GM18502 (cell line): ENCODE measurements around the gene PUM1.
"Not testable (repeated sequence)": the region's sequence is repeated elsewhere in the genome, so short reads cannot be mapped to it uniquely, and the experiment has no call there.

Experiments used
- ATAC-seq: cut with Tn5 transposase; IDR thresholded peaks from one replicate; pipeline ENCODE4 v1.9.1; 2021; ENCODE audit warnings: mild to moderate bottlenecking; ENCODE audit not compliant: unreplicated experiment, poor library complexity

The PUM1 gene

DNA sequence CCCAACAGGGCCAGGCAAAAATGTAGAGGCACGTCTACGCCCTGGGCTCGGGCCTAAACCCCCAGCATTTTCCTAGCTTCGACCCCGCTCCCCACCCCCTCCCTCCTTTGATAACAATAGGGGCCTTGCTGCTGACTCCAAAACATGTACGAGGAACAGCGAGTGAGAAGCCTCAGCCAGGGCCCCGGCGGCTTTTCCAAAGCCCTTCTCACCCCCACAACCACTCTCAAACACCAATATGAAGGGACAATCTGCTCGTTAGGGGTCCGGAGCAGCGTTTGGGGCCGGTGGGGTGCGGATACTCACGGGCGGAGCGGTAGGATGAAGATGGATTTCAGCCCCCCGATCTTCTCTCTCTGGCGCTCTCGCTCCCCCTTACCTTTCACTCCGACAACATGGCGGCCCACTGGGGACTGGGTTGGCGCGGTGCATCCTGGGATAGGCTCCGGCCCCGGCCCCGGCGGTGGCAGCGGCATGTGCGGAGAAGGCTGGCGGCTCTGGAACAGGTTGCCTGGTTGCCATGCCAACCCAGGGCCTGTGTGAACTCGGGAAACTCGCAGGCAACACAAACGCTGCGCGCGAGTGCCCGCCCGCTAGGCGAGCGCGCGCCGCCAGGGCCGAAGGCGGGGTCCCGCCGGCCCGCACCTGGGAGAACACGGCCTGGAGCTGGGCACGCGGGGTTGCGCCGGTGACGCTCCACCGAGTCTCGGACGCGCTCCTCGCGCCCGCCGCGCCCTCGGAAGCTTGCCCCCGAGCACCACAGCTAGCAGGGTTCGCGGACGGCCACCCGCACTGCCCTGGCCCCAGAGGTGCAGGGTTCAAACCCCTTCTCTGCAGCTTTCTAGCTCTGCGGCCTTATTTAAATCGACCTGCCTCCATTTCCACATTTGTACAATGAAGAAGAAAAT, at the start of gene PUM1:
Gene PUM1, minus strand, starts transcription at position 408 of the 908 bp plus-strand sequence. CDS start 6,151 bp downstream, outside the sequence.
- ATAC-seq: peak; percentile 90

- ATAC-seq: no peak
Observed at GRCh38 chr1:31112266-31112935, 46.9 kb upstream of the PUM1 start.

DNA sequence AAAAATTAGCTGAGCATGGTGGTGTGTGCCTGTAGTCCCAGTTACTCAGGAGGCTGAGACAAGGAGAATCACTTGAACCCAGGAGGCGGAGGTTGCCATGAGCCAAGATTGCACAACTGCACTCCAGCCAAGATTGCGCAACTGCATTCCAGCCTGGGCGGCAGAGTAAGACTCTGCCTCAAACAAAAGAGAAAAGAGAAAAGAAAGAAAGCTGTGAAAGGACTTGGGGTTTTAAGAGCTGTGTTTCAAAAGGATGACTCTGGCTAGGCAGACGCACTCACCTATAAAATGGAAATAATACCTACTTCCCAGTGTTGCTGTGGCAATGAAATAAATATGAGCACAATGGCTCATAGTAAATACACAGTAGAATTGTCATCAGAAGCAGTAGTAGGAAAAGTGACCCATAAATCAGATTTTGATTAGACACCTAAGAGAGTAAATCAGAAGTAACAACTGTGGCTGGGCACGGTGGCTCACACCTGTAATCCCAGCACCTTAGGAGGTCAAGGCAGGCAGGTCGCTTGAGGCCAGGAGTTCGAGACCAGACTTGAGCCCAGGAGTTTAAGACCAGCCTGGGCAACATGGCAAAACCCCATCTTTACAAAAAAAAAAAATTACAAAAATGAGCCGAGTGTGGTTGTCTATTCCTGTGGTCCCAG, 45.9 kb upstream of the PUM1 start:
- no peak for ATAC-seq

DNA sequence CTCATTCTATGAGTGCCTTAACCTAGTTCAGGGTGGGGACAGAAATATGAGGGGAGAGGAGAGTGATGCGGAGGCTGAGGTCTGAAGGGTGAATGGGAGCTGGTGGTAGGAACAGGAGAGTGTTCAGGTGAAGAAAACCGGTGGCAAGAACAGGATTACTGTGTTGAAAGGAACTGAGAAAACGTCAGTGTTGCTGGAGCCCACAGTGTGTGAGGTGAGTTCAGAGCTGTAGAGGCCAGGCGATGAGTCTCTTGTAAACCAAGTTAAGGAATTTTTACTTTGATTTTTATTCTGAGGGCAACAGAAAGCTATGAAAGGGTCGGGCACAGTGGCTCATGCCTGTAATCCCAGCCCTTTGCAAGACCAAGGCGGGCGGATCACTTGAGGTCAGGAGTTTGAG, 45.3 kb upstream of the PUM1 start:
- ATAC-seq: no peak

- ATAC-seq: no peak
Observed at GRCh38 chr1:31108861-31109260, 43.3 kb upstream of the PUM1 start.

DNA sequence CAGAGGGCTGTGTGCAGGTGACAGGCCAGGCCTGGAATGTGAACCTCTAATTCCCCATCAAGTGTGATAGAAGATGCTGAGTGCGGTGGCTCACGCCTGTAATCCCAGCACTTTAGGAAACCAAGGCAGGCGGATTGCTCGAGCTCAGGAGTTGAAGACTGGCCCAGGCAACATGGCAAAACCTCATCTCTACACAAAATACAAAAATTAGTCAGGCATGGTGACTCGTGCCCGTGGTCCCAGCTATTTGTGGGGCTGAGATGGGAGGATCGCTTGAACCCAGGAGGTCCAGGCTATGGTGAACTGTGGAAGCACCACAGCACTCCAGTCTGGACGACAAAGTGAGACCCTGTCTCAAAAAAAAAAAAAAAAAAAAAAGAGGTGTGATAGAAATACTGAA, 40.1 kb upstream of the PUM1 start:
- ATAC-seq: no peak

DNA sequence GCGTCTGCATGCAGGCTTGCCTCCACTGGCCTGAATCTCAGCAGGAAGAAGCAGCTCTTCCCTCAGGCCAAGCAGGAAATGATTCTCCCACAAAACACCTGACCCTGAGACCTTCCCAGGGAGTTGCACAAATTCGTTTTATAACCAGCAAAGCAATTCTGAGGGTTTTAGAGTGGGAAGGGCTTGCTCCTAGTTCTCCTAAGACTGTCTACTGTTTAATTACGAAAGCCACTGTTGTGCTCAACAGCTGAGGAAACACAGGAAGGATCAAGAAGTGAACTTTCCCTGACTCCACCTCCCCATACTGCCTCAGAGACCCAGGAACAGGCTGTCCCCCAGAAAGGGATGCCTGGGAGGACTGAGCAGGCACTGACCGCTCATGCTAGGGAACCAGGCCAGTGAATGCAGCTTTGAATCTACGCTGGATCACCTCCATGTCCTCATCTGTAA, 37.0 kb upstream of the PUM1 start:
- no peak for ATAC-seq

- no peak for ATAC-seq
Observed at GRCh38 chr1:31101147-31101502, 35.6 kb upstream of the PUM1 start.

DNA sequence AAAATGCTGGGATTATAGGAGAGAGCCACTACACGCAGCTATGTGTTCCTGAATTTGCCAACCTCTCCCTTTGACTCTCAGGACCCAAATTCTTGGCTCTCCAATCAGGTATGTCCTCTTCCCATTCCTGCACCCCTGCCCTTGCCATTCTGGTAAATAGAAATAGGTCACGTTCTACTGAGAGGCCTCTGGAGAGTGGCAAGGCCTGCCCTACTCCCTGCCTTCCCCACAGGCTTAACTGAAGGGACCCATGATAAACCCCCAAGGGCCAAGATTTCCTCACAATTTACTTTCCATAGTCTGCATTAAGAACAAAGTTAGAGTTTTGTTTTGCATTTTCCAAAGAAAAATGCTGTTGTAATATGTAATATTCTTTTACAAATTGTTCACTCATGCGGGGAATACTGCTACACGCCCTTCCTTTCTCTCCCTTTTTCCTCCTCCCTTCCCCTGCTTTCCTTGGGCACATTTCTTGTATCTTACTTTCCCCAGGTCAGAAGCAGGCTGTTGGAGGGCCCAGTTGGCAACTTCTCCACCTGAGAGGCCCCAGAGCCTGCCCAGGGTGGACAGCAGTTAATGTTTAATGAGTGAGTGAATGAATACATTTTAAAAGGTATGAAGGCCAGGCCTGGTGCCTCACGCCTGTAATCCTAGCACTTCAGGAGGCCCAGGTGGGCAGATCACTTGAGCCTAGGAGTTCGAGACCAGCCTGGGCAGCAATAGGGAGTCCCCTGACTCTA, 33.9 kb upstream of the PUM1 start:
- no peak for ATAC-seq

- ATAC-seq: no peak
Observed at GRCh38 chr1:31095985-31096384, 30.5 kb upstream of the PUM1 start.

GRCh38 chr1:31095298-31095981, 29.9 kb upstream of the PUM1 start:
- ATAC-seq: no peak

DNA sequence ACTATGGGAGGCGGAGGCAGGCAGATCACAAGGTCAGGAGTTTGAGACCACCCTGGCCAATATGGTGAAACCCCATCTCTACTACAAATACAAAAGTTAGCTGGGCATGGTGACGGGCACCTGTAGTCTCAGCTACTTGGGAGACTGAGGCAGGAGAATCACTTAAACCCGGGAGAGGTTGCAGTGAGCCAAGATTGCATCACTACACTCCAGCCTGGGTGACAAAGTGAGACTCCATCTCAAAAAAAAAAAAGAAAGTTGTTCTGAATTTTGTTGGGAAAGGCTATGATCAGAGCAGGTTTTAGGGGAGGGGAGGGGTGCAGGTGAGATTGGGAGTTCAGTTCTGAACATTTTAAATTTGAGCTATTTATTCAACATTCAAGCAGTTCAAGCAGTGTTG, 22.6 kb upstream of the PUM1 start:
- ATAC-seq: not testable (repeated sequence)

- ATAC-seq: no peak
Observed at GRCh38 chr1:31084782-31085569, 19.5 kb upstream of the PUM1 start.

DNA sequence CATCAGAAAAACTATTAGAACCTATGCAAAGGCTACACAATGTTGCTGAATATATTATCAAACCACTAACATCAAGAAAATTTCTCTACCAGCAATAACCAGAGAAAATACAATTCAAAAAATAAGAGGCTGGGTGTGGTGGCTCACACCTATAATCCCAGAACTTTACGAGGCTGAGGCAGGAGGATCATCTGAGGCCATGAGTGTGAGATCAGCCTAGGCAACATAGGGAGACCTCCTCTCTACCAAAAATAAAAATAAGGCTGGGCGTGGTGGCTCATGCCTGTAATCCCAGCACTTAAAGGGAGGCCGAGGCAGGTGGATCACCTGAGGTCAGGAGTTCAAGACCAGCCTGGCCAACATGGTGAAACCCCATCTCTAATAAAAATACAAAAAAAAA, 16.9 kb upstream of the PUM1 start:
- ATAC-seq: no peak

GRCh38 chr1:31073044-31073443, 7.5 kb upstream of the PUM1 start:
- no peak for ATAC-seq

- ATAC-seq: no peak
Observed at GRCh38 chr1:31072304-31072746, 6.8 kb upstream of the PUM1 start.

- no peak for ATAC-seq
Observed at GRCh38 chr1:31069392-31069791, 3.9 kb upstream of the PUM1 start.

DNA sequence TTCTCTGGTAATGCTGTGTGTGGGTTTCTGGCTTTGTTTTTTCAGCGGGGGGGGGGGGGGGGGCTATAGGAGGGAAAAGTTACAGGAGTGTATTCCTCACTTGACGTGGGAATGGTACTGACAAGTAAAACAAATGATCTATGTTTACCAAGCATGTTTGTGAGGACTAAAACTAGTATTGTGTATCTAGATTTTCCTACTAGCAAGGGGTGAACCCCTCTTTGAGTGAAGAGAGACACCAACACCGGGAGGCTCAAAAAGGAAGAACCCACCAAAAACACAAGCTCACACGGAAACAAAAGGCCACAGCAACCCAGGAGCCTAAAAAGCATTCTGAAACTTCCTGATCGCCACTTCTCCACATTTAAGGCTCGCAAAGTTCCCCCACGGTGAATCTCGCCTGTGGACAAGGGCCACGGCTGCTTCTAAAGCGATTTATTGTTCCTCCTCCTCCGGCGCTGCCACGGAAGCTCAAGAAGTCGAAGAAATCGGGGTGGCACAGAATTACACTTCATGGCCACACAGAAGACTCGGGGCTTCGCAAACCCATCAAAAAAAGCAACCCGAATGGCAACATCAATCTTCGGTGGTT, 703 bp downstream of the PUM1 start:
- peak; percentile 7 for ATAC-seq
